NCI-H524 (cell line): ENCODE data around the gene MRPS16.
A peak's percentile ranks its signal among the peaks of the same experiment; 100 is the strongest.
"Not testable (repeated sequence)": the region's sequence is repeated elsewhere in the genome, so short reads cannot be mapped to it uniquely, and the experiment has no call there.

ENCODE experiments used
- DNase-seq, 2 experiments: peaks; one replicate each; lab custom pipeline; 2025; lab: John Stamatoyannopoulos, UW

The MRPS16 gene

GRCh38 chr10:73252445-73253224, at the start of gene MRPS16:
MRPS16 (minus strand) TSS chr10:73252644; CDS start chr10:73252482, 162 bp downstream.
- DNase-seq = peak; percentile 80 to 88

GRCh38 chr10:73296946-73297345, 44.5 kb upstream of the MRPS16 start:
- DNase-seq = no peak

GRCh38 chr10:73293461-73293860, 41.0 kb upstream of the MRPS16 start:
- no peak for DNase-seq

- no peak for DNase-seq
Measured at GRCh38 chr10:73289958-73290357, 37.5 kb upstream of the MRPS16 start.

DNA sequence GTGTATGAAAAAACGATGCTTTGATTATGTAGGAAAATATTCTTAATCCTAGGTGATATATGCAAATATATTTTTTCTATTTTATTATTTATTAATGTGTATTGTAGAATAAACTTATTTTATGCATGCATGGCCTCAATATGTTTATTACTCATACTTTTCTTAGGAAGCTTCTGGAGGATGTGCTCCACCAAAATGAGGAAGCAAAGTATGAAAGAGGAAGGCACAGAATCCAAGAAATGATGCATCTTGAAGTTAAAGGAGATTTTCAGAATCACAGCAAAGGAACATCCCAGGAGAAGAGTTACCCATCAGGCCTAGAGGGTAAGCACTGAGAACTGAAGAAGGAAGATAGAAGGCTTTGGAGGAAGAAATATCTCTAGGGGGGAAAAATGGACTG, 35.0 kb upstream of the MRPS16 start:
- DNase-seq = no peak

- no peak for DNase-seq
Measured at GRCh38 chr10:73281097-73281496, 28.7 kb upstream of the MRPS16 start.

DNA sequence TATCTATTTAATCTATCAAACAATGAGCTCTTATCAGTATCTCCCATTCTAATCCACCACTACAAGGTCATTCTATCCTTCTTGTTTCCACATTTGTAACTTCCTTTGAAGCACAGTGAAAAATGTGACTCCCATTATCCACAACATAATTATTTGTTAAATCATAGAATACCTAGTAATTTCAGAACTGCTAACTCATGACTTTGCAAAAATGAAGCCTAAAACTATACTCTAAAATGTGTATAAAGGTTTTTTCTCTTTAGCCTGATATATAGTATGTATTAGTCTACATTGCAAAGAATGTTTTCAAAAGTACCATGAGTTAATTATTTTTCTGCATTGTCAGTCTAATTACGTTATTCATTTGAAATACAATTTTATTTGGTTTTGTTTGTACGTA, 12.0 kb upstream of the MRPS16 start:
- DNase-seq = no peak

DNA sequence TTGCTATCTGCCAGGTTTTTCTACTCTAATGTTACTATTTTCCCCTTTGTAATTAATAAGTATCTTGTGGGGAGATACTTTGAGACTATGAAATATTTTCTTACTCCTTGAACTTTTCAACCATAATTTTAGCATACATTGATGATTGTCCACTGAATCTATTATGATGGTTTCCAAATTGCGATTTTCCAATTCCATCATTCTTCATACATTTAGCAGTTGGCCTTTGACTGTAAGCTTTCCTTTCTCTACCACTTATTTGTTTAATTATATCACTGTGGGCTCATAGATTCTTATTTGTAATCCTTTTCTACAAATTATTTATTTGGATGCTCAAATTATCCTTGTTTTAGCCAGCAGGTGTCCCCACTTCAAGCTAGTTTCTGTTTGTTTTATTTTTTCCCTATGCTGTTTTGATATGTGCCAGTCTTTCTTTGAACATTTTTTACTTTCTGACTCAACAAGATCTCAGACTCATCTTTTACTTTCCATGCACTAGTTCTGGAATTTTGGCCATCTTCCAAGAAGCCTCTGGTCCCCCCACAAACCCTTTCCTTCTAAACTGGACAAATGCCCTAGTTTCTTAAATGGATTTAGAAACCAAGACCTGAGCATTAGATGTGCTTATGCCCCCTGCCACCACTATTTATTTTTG, 11.4 kb upstream of the MRPS16 start:
- peak in 1 of 2 experiments; percentile 8 for DNase-seq

DNA sequence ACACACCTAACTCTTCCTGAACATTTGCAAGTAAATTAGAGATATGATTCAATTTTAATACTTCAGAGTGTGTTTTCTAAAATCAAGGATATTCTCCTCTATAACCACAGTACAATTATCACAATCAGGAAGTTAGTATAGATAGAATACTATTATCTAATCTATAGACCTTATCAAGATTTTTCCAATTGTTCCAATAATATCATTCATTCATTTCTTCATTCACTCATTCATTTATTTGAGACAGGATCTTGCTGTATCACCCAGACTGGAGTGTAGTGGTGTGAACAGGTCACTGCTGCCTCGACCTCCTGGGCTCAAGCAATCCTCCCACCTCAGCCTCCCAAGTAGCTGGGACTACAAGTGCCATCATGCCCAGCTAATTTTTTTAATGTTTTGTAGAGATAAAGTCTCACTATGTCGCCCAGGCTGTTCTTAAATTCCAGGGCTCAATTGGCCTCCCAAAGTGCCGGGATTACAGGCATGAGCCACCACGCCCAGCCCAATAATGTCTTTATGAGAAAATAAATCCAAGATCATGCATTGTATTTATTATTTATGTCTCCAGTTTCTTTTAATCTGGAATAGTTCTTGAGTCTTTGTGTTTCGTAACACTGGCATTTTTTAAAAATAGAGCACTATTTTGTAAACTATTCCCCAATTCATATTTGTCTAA, 10.6 kb upstream of the MRPS16 start:
- DNase-seq = no peak

- DNase-seq = no peak
Measured at GRCh38 chr10:73262105-73262730, 9.8 kb upstream of the MRPS16 start.

DNA sequence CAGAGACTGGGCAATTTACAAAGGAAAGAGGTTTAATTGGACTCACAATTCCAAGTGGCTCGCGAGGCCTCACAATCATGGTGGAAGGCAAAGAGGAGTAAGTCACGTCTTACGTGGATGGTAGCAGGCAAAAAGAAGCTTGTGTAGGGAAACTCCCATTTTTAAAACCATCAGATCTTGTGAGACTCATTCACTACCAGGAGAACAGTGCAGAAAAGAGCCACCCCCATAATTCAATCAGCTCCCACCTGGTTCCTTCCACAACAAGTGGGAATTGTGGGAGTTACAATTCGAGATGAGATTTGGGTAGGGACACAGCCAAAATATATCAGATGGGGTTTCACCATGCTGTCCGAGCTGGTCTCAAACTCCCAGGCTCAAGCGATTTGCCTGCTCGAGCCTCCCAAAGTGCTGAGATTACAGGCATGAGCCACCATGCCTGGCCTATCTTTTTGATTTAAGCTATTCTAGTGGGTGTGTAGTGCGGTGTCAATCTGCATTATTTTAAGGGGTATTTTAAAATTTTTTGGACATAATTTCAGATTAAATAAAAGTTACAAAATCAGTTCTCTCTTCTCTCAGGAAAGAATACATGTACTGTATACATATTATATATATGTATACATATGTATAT, 9.0 kb upstream of the MRPS16 start:
- DNase-seq = no peak

- DNase-seq = not testable (repeated sequence)
Measured at GRCh38 chr10:73258612-73259011, 6.2 kb upstream of the MRPS16 start.

DNA sequence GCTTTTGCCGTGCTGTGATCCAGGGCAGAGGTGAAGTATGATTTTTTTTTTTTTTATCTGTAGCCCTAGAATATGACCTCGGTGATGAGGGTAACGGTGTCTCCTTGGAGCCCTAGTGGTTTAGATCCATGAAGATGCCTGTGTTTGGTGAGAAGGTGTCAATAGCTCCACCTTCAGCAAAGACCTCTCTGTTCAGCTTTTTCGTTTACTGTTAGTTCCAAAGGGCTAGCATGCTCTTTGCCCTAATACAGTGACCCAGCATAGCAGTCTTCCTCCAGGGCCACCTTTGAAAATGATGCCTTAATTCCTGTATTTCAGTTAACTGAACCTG, 746 bp upstream of the MRPS16 start:
- no peak for DNase-seq

DNA sequence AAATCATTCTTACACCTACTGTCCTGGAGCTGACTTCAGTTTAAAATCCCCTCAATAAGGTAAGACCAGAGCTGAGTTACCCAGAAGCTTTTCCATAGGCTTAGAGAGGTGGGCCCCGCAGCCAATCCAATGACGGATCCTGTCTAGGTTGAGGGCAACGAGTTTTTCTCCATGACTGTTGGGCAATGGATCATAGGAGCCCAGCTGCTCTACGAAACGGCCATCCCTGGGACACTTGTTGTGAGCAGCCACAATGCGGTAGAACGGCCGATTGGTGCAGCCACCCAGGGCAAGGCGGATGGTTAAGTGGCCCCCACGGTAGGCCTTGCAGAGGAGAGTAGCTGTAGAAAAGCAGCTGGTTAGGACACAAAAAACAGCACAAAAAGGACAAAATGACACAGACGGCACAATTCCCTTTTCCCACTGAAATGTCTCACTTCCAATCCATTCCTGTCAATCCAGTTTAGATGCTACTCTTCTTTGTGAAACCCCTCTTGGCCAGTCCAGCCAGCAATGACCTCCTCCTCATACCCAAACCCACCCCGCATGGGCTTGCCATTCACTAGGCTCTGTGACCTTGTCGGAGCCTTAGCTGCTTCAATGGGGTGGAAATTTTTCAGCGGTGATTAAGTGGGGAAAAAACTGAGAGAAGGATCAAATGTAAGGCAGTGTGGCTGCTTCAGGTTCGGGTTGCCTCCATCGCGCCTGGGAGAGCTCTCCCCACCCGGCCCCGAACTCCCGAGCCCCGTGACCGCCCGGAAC, 580 bp downstream of the MRPS16 start:
- no peak for DNase-seq

GRCh38 chr10:73248259-73248724, 4.2 kb downstream of the MRPS16 start:
- DNase-seq = no peak

GRCh38 chr10:73247509-73248258, 4.8 kb downstream of the MRPS16 start:
- no peak for DNase-seq

- DNase-seq = peak; percentile 33 to 83
Measured at GRCh38 chr10:73246646-73247508, 5.6 kb downstream of the MRPS16 start, which contains the start of gene DNAJC9. DNAJC9 (minus strand) TSS chr10:73247255; CDS start chr10:73247189, 66 bp downstream.

DNA sequence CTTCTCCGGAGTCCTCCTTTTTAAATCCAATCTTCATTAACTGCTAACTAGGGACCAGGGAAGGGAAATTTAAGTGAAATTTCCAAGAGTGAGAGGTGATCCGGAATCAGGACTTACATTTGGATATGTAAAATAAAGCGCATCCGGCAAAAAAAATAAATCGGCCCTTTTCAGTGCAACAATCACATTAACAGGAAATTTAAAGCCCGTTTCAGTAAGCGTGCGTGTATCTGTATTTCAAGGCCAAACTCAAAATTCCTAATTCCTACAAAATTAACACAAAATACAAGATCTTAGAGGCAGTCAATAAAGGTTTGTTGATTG, 6.2 kb downstream of the MRPS16 start:
- no peak for DNase-seq

DNA sequence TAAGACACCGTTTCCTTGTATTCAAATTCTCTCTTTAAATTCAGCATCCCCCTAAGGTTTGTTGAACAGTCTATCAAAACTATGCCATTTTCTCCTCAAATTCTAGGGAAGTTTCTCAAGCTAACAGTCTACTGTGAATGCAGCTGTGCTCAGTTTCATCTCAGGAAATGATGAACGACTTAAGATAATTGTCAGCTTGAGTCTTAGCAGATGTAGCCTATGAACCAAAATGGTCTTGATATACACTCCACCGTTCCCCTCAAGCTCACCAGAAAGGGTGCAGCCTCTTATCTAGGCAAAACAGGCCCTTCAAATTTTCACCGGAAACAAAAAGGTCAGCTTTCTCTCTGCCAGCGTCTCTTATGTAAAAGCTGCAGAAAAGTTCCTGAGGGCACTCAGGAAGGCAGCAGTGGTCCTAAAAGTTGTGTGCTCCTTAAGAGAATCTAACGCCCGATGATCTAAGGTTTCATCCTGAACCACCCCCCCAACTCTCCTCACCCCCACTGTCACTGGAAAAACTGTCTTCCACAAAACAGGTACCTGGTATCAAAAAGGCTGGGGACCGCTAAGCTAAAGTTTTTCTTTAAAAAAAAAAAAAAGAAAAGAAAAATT, 7.5 kb downstream of the MRPS16 start:
- DNase-seq = peak in 1 of 2 experiments; percentile 1
